CD4-positive, alpha-beta T cell (primary cell): ENCODE results near the gene KCNAB2. TPM values are rescaled to one million over a fixed set of nuclear protein-coding genes. Genes with fewer than 3 reads are reported as not detected.

Source experiments
- ATAC-seq: fragments of 200-7000 bp; cut with Tn5 transposase; one replicate; pipeline ENCODE4 v1.10.0; 2022; ENCODE audit warnings: mild to moderate bottlenecking; ENCODE audit not compliant: poor library complexity
- CTCF ChIA-PET: fragments of 350-600 bp; sonication (Branson Sonifier 250); formaldehyde crosslinking; loops from one replicate; lab custom pipeline; 2021; ENCODE audit warnings: antibody characterized with exemption, inconsistent platforms; lab: Charles Lee
- POLR2A ChIA-PET: fragments of 350-600 bp; sonication (Branson Sonifier 250); formaldehyde crosslinking; loops from one replicate; lab custom pipeline; 2021; ENCODE audit warnings: antibody characterized with exemption, inconsistent platforms; lab: Charles Lee
- DNase-seq, 14 experiments: peaks; one replicate each; pipeline ENCODE4 v3.0.0-alpha.2; 2013 to 2020; ENCODE audit warnings: mixed read lengths in 2 of 14
- H3K27ac ChIP-seq, 2 donors: one replicate each; pipeline versions ENCODE4 v1.5.1 to v1.7.0; 2013; ENCODE audit warnings: low read length in 2 of 2, low read depth in 1 of 2, mild to moderate bottlenecking in 1 of 2
- H3K27me3 ChIP-seq, 2 experiments: 1 replicate in 1 of 2; 2 replicates in 1 of 2; pipeline versions ENCODE4 v1.6.1 to v1.7.0; 2013; ENCODE audit warnings: low read length in 2 of 2, control low read depth in 1 of 2, mild to moderate bottlenecking in 1 of 2, moderate library complexity in 1 of 2; ENCODE audit not compliant: insufficient read depth in 2 of 2, control insufficient read depth in 1 of 2
- H3K36me3 ChIP-seq: one replicate; pipeline ENCODE4 v1.6.1; 2013; ENCODE audit warnings: low read length, control low read depth; ENCODE audit not compliant: insufficient read depth
- H3K4me1 ChIP-seq: one replicate; pipeline ENCODE4 v1.6.1; 2013; ENCODE audit warnings: low read length, control low read depth; ENCODE audit not compliant: insufficient read depth
- H3K4me3 ChIP-seq: one replicate; pipeline ENCODE4 v1.5.1; 2013; ENCODE audit warnings: mild to moderate bottlenecking, low read length, moderate library complexity
- H3K9me3 ChIP-seq, 2 experiments: 1 replicate in 1 of 2; 2 replicates in 1 of 2; pipeline versions ENCODE4 v1.6.1 to v1.7.0; 2013; ENCODE audit warnings: low read length in 2 of 2, mild to moderate bottlenecking in 2 of 2, control low read depth in 1 of 2, moderate library complexity in 1 of 2; ENCODE audit not compliant: control insufficient read depth in 1 of 2, insufficient read depth in 1 of 2
- H3K27ac Mint-ChIP-seq: one replicate; pipeline ENCODE4 v1.8.0; 2020; ENCODE audit warnings: mixed read lengths
- H3K27me3 Mint-ChIP-seq: one replicate; pipeline ENCODE4 v1.8.0; 2021; ENCODE audit warnings: mixed read lengths
- H3K36me3 Mint-ChIP-seq: one replicate; pipeline ENCODE4 v1.8.0; 2021; ENCODE audit warnings: low read depth, mixed read lengths
- H3K4me1 Mint-ChIP-seq: one replicate; pipeline ENCODE4 v1.8.0; 2021; ENCODE audit warnings: low read depth, mixed read lengths
- H3K4me3 Mint-ChIP-seq: one replicate; pipeline ENCODE4 v1.8.0; 2020; ENCODE audit warnings: mild to moderate bottlenecking, mixed read lengths
- H3K9me3 Mint-ChIP-seq: one replicate; pipeline ENCODE4 v1.8.0; 2020; ENCODE audit warnings: mixed read lengths
- intact Hi-C, 2 experiments: fragments of 100-400 bp; cut with DNase I in 1 of 2; cut with micrococcal nuclease in 1 of 2; formaldehyde crosslinking; loops; one replicate each; pipeline versions ENCODE4 v1.15.1 to v1.9.0; 2023 to 2025; cut with DNase I, micrococcal nuclease
- total RNA-seq, 174 experiments: library from RNA in 2 of 174; stranded (reverse) in 2 of 174; gene quantifications; one replicate each; pipeline ENCODE4 v1.2.3 and lab custom pipeline; 2021 to 2026
- TF ChIP-seq, protein P1 (sequence below): fragments of 200-600 bp; IDR thresholded peaks from one replicate; pipeline ENCODE4 v1.8.0; 2022; ENCODE audit warnings: antibody characterized with exemption, mild to moderate bottlenecking

KCNAB2 gene
- total RNA-seq, 2 experiments from 2014 or later, result 147 to 155 TPM

DNA sequence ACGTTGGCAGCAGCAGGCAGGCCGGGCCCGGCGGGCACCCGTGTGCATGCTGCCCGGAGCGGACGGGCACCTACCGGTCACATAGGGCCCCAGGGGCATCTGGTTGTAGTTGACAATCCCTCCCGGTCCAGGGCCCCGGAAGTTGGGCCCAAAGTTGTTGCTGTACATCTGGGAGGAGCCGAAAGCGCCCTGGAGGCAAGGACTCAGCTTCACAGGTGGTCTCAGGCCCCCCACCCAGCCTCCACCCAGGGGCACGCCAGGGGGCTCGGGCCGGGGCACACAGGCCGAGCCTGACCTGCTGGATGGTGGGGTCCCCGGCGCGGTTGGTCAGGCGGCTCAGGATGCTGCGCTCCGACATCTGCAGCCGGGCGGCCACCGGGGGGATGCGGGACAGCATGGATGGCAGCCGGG lies 60.6 kb downstream of the KCNAB2 start:
- H3K27me3 Mint-ChIP-seq, result peaks cover 6% of the 10 kb centered on the region
- peaks cover 0 to 11% of the 10 kb centered on the region in 2 experiments for H3K9me3 ChIP-seq
- H3K9me3 Mint-ChIP-seq, result no peaks in the 10 kb centered on the region
- H3K27ac Mint-ChIP-seq, result no peak overlapping the region
- H3K36me3 ChIP-seq, result no peaks in the 10 kb centered on the region
- no peak overlapping the region for H3K4me3 ChIP-seq
- TF ChIP-seq, protein P1, sequence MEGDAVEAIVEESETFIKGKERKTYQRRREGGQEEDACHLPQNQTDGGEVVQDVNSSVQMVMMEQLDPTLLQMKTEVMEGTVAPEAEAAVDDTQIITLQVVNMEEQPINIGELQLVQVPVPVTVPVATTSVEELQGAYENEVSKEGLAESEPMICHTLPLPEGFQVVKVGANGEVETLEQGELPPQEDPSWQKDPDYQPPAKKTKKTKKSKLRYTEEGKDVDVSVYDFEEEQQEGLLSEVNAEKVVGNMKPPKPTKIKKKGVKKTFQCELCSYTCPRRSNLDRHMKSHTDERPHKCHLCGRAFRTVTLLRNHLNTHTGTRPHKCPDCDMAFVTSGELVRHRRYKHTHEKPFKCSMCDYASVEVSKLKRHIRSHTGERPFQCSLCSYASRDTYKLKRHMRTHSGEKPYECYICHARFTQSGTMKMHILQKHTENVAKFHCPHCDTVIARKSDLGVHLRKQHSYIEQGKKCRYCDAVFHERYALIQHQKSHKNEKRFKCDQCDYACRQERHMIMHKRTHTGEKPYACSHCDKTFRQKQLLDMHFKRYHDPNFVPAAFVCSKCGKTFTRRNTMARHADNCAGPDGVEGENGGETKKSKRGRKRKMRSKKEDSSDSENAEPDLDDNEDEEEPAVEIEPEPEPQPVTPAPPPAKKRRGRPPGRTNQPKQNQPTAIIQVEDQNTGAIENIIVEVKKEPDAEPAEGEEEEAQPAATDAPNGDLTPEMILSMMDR, result no peak
- no peak overlapping the region for H3K27ac ChIP-seq
- no peak overlapping the region for H3K4me3 Mint-ChIP-seq
- intact Hi-C loops, result loop anchor here in 1 of 2 experiments (5.0 kb wide), 1 partner anchor 141 kb away; no protein-coding TSS in a partner anchor
- ChIA-PET POLR2A (no interaction called here), CTCF (no interaction called here)
- no peaks in the 10 kb centered on the region for H3K27me3 ChIP-seq
- DNase-seq, result no peak
- no peaks in the 10 kb centered on the region for H3K4me1 ChIP-seq
- H3K4me1 Mint-ChIP-seq, result no peaks in the 10 kb centered on the region
- no peaks in the 10 kb centered on the region for H3K36me3 Mint-ChIP-seq
- ATAC-seq, result no peak

DNA sequence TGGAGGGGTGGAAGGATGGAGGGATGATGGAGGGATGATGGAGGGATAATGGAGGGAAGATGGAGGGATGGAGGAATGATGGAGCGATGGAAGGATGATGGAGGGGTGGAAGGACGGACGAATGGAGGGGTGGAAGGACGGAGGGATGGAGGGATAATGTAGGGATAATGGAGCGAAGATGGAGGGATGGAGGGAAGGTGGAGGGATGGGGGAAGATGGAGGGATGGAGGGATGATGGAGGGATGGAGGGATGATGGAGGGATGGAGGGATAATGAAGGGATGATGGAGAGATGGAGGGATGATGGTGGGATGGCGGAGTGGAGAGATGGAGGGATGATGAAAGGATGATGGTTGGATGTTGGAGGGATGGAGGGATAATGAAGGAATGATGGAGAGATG lies 61.3 kb downstream of the KCNAB2 start:
- no peaks in the 10 kb centered on the region for H3K36me3 Mint-ChIP-seq
- ATAC-seq, result no peak
- CTCF ChIA-PET, result no interaction called here
- H3K4me1 Mint-ChIP-seq, result no peaks in the 10 kb centered on the region
- peaks cover 6% of the 10 kb centered on the region for H3K27me3 Mint-ChIP-seq
- H3K36me3 ChIP-seq, result no peaks in the 10 kb centered on the region
- H3K27ac Mint-ChIP-seq, result no peak overlapping the region
- TF ChIP-seq, protein P1, result peak; percentile 13
- no peak overlapping the region for H3K27ac ChIP-seq
- DNase-seq, result no peak
- peaks cover 0 to 11% of the 10 kb centered on the region in 2 experiments for H3K9me3 ChIP-seq
- POLR2A ChIA-PET, result no interaction called here
- no peak overlapping the region for H3K4me3 Mint-ChIP-seq
- no peaks in the 10 kb centered on the region for H3K27me3 ChIP-seq
- no peaks in the 10 kb centered on the region for H3K4me1 ChIP-seq
- no peaks in the 10 kb centered on the region for H3K9me3 Mint-ChIP-seq
- H3K4me3 ChIP-seq, result no peak overlapping the region
- intact Hi-C loops, result loop anchor here in 1 of 2 experiments (5.0 kb wide), 1 partner anchor 140 kb away; no protein-coding TSS in a partner anchor

DNA sequence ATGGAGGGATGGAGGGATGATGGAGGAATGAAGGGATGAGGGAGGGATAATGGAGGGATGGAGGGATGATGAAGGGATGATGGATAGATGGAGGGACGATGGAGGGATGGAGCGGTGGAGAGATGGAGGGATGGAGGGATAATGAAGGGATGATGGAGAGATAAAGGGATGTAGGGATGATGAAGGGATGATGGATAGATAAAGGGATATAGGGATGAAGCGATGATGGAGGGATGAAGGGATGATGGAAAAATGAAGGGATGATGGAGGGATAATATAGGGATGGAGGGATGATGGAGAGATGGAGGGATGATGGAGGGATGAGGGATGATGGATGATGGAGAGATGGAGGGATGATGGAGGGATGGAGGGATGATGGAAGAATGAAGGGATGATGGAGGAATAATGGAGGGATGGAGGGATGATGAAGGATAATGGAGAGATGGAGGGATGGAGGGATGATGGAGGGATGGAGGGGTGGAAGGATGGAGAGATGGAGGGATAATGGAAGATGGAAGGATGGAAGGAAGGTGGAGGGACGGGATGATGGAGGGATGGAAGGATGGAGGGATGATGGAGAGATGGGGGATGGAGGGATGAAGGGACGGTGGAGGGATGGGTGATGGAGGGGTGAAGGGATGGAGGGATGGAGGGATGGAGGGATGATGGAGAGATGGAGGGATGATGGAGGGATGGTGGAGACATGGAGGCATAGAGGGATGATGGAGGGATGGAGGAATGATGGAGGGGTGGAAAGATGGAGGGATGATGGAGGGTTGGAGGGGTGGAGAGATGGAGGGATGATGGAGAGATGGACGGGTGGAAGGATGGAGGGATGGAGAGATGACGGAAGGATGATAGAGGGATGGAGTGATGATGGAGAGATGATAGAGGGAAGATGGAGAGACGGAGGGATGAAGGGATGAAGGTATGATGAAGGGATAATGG lies 62.0 kb downstream of the KCNAB2 start:
- H3K4me3 Mint-ChIP-seq, result no peak overlapping the region
- Histone ChIP-seq H3K4me1 (no peaks in the 10 kb centered on the region), H3K36me3 (no peaks in the 10 kb centered on the region), H3K9me3 (peaks cover 0 to 7% of the 10 kb centered on the region in 2 experiments), H3K27ac (no peak overlapping the region), H3K4me3 (no peak overlapping the region), H3K27me3 (no peaks in the 10 kb centered on the region)
- H3K27me3 Mint-ChIP-seq, result peaks cover 6% of the 10 kb centered on the region
- no peaks in the 10 kb centered on the region for H3K9me3 Mint-ChIP-seq
- CTCF ChIA-PET, result no interaction called here
- no peak overlapping the region for H3K27ac Mint-ChIP-seq
- POLR2A ChIA-PET, result no interaction called here
- no peaks in the 10 kb centered on the region for H3K4me1 Mint-ChIP-seq
- DNase-seq (peak in 1 of 14 experiments; percentile 1), ATAC-seq (no peak)
- TF ChIP-seq, protein P1, result no peak
- no peaks in the 10 kb centered on the region for H3K36me3 Mint-ChIP-seq
- intact Hi-C loops, result loop anchor here (2.0 to 5.0 kb wide), 2 partner anchors 137 to 140 kb away; partner anchors contain the start of gene HES3 (in 1 of the 2)
